Nephron (organoid): Measurements from ENCODE around the gene CYP8B1.

Experiments used
- H3K27ac Mint-ChIP-seq, 3 experiments: 2 replicates each; pipeline ENCODE4 v1.8.0; 2020; ENCODE audit warnings: mixed read lengths in 3 of 3, mild to moderate bottlenecking in 2 of 3, moderate library complexity in 1 of 3
- H3K27me3 Mint-ChIP-seq: 2 replicates; pipeline ENCODE4 v1.8.0; 2021; ENCODE audit warnings: low read depth, mild to moderate bottlenecking, moderate library complexity, mixed read lengths
- H3K36me3 Mint-ChIP-seq: 2 replicates; pipeline ENCODE4 v1.8.0; 2020; ENCODE audit warnings: low read depth, mixed read lengths
- H3K4me1 Mint-ChIP-seq: 2 replicates; pipeline ENCODE4 v1.8.0; 2020; ENCODE audit warnings: mixed read lengths
- H3K4me3 Mint-ChIP-seq, 3 experiments: 2 replicates each; pipeline ENCODE4 v1.8.0; 2020; ENCODE audit warnings: mild to moderate bottlenecking in 3 of 3, mixed read lengths in 3 of 3, moderate library complexity in 2 of 3
- H3K9me3 Mint-ChIP-seq: 2 replicates; pipeline ENCODE4 v1.8.0; 2020; ENCODE audit warnings: mixed read lengths
- CTCF ChIP-seq, 3 experiments: fragments of 200-600 bp; sonication (generic); IDR thresholded peaks; one replicate each; pipeline ENCODE4 v1.5.0; 2021; ENCODE audit warnings: antibody characterized with exemption in 3 of 3; ENCODE audit not compliant: unreplicated experiment in 3 of 3

CYP8B1 gene

DNA sequence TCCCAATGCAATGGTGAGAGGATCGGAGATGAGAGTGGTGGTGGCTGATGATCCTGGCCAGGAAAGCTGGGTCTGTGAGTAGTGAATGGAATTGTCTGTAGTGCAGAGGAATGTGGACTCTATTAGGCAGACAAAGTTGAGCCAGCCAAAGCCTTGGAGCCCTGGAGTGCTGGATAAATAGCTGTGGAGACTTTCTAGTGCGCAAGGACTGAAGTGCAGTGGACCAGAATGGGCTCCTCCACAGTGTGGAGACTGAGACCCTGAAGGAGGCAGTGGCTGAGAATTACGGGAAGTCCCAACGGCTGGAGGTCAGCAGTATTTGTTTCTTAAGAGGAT, 31.1 kb upstream of the CYP8B1 start:
- Mint-ChIP-seq H3K4me1 (no peaks in the 10 kb centered on the region), H3K9me3 (peaks cover 20% of the 10 kb centered on the region), H3K4me3 (no peak overlapping the region), H3K36me3 (no peaks in the 10 kb centered on the region), H3K27me3 (peaks cover 13% of the 10 kb centered on the region), H3K27ac (no peak overlapping the region)
- TF ChIP-seq CTCF (IDR thresholded peaks at IDR 0.05; ENCODE audit: unreplicated experiment in 3 of 3): no peak

DNA sequence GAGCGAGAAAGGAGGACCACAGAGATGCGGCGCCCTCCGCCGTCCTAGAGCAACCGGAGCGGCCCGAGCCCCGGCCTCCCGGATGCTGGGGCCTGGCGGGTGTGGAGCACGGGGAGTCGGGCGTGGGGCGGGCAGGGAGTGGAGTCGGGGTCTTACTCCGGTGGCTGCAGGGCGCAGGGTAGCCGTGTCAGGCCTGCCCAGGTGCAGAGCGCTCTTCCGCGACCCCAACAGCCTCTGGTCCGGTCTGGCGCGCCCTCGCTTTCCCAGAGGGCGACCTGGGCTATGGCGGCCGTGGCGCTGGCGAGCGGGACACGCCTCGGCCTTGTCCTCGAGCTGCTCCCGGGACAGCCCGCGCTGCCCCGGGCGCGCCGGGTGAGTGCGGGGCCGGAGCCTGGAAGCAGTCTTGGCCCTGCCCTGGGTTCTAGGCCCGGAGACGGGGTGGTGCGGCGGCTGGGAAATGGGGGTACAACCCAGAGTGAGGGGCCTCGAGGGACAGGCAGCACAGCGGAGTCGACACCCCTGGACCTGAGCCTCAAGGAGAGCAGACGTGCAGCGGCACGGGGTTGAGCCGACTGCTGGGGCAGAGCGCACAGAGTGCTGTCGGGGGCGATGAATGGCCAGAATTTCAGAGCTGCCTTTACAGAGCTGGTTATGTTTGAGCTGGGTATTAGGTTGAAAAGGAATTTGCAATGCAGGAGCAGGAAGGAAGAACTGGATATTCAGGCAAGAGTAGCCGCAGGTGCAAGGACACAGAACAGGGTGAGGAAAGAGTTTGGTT, 30.6 kb upstream of the CYP8B1 start, which contains the start of gene ZNF662:
Gene ZNF662 (plus strand): TSS at position 73 of the 778 bp plus-strand sequence. CDS start 1,973 bp downstream, outside the sequence.
- Mint-ChIP-seq H3K27me3 (peaks cover 13% of the 10 kb centered on the region), H3K36me3 (no peaks in the 10 kb centered on the region), H3K4me1 (no peaks in the 10 kb centered on the region), H3K27ac (no peak within 1 kb of the TSS), H3K9me3 (peaks cover 16% of the 10 kb centered on the region), H3K4me3 (no peak within 1 kb of the TSS)
- TF ChIP-seq CTCF (IDR thresholded peaks at IDR 0.05; ENCODE audit: unreplicated experiment in 3 of 3): no peak

- H3K4me1 Mint-ChIP-seq: peaks cover 2% of the 10 kb centered on the region
- no peak overlapping the region for H3K4me3 Mint-ChIP-seq
- no peaks in the 10 kb centered on the region for H3K36me3 Mint-ChIP-seq
- H3K27ac Mint-ChIP-seq: no peak overlapping the region
- TF ChIP-seq CTCF (IDR thresholded peaks at IDR 0.05; ENCODE audit: unreplicated experiment in 3 of 3): no peak
- peaks cover 13% of the 10 kb centered on the region for H3K27me3 Mint-ChIP-seq
- peaks cover 13% of the 10 kb centered on the region for H3K9me3 Mint-ChIP-seq
Observed at GRCh38 chr3:42905740-42906069, 30.0 kb upstream of the CYP8B1 start.

DNA sequence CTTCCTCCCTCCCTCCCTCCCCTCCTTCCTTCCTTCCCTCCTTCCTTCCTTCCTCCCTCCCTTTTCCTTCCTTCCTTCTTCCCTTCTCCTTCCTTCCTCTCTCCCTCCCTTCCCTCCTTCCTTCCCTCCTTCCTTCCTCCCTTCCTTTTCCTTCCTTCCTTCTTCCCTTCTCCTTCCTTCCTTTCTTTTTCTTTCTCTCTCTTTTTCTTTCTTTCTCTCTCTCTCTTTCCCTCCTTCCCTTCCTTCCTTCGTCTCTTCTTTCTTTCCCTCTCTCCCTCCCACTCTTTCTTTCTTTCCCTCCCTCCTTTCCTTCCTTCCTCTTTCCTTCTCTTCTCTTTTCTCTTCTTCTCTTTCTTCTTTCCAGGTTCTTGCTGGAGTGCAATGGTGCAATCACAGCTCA, 28.4 kb upstream of the CYP8B1 start:
- Mint-ChIP-seq H3K36me3 (no peaks in the 10 kb centered on the region), H3K4me3 (no peak overlapping the region), H3K9me3 (peaks cover 8% of the 10 kb centered on the region), H3K27me3 (peaks cover 10% of the 10 kb centered on the region), H3K4me1 (peaks cover 11% of the 10 kb centered on the region), H3K27ac (no peak overlapping the region)
- no peak for TF ChIP-seq CTCF (IDR thresholded peaks at IDR 0.05; ENCODE audit: unreplicated experiment in 3 of 3)

GRCh38 chr3:42902257-42902656, 26.6 kb upstream of the CYP8B1 start:
- Mint-ChIP-seq H3K27ac (no peak overlapping the region), H3K27me3 (peaks cover 6% of the 10 kb centered on the region), H3K9me3 (peaks cover 6% of the 10 kb centered on the region), H3K36me3 (no peaks in the 10 kb centered on the region), H3K4me3 (no peak overlapping the region), H3K4me1 (peaks cover 11% of the 10 kb centered on the region)
- TF ChIP-seq CTCF (IDR thresholded peaks at IDR 0.05; ENCODE audit: unreplicated experiment in 3 of 3): no peak

DNA sequence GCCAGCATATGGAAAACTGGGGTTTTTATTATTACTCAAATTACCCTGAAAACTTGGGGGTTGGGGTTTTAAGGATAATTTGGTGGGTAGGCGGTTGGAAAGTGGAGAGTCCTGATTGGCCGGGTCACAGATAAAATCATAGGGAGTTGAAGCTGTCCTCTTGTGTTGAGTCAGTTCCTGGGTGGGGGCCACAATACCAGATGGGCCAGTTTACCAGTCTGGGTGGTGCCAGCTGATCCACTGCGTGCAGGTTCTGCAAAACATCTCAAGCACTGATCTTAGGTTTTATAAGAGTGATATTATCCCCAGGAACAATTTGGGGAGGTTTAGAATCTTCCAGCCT, 25.4 kb upstream of the CYP8B1 start:
- Mint-ChIP-seq H3K36me3 (no peaks in the 10 kb centered on the region), H3K4me1 (peaks cover 11% of the 10 kb centered on the region), H3K4me3 (no peak overlapping the region), H3K27me3 (peaks cover 5% of the 10 kb centered on the region), H3K9me3 (peaks cover 6% of the 10 kb centered on the region), H3K27ac (peak overlapping the region in 1 of 3 experiments; percentile 39)
- TF ChIP-seq CTCF (IDR thresholded peaks at IDR 0.05; ENCODE audit: unreplicated experiment in 3 of 3): no peak
